ENCODE data around the gene MBNL1.

The MBNL1 gene

DNA sequence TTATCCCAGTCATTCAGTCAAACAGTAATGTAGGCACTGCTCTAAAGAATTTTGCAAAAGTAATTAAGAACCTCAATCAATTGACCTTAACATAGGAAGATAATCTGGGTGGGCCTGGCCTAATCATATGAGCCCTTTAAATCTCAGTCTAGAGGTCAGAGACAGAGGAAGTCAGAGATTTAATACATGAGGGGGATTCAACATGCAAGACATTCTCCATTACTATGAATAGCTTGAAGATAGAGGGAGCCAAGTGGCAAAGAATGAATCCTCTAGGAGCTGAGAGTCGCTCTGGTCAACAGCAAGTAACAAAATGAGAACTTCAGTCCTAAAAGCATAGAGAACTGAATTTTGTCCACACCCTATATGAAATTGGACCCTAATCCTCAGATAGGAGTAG, 39.0 kb upstream of the MBNL1 start:
- TF ChIP-seq, protein P1, sequence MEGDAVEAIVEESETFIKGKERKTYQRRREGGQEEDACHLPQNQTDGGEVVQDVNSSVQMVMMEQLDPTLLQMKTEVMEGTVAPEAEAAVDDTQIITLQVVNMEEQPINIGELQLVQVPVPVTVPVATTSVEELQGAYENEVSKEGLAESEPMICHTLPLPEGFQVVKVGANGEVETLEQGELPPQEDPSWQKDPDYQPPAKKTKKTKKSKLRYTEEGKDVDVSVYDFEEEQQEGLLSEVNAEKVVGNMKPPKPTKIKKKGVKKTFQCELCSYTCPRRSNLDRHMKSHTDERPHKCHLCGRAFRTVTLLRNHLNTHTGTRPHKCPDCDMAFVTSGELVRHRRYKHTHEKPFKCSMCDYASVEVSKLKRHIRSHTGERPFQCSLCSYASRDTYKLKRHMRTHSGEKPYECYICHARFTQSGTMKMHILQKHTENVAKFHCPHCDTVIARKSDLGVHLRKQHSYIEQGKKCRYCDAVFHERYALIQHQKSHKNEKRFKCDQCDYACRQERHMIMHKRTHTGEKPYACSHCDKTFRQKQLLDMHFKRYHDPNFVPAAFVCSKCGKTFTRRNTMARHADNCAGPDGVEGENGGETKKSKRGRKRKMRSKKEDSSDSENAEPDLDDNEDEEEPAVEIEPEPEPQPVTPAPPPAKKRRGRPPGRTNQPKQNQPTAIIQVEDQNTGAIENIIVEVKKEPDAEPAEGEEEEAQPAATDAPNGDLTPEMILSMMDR (conservative IDR thresholded peaks at IDR 0.05) = no peak

DNA sequence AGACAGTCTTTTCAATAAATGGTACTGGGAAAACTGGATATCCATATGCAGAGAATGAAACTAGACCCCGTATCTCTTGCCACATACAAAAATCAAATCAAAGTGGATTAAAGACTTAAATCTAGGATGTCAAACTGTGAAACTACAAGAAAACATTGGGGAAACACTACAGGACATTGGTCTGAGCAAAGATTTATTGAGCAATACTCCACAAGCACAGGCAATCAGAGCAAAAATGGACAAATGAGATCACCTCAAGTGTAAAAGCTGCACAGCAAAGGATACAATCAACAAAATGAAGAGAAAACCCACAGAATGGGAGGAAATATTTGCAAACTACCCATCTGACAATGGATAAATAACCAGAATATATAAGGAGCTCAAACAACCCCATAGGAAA, 38.4 kb upstream of the MBNL1 start:
- TF ChIP-seq, protein P1 (conservative IDR thresholded peaks at IDR 0.05) = no peak
- H3K27ac ChIP-seq = no peak overlapping the region

More for the DNA sequence above, 39.0 kb upstream of the MBNL1 start:
- no peak overlapping the region for H3K27ac ChIP-seq

DNA sequence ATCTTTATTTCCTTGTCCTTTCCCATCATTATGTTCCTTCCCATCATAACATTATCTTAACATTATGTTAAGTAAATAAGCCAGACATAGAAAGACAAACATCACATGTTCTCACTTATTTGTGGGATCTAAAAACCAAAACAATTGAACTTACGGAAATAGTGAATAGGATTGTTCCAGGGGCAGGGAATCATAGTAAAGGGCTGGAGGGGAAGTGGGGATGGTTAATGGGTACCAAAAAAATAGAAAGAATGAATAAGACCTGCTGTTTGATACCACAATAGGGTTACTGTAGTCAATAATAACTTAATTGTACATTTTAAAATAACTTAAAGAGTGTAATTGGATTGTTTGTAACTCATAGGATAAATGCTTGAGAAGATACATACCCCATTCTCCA, 36.7 kb upstream of the MBNL1 start:
- H3K27ac ChIP-seq = no peak overlapping the region
- TF ChIP-seq, protein P1 (conservative IDR thresholded peaks at IDR 0.05) = no peak

DNA sequence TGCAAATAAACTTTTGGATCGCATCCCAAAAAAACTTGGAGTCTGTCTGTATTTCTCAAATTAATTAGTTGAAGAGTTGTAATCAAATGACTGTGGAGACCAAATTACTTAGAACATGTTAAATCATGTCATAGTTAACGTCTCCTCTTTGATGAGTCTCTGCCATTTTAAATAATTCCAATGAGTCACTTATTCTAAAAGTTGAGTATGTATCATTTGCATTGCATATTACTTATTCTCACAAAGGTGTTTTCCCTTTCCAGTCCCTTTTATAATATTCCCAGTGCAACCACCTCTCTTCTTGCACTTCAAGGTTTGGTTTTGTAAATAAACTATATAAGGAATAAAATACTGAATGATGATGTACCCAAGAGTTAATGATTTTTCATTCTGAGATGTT, 36.0 kb upstream of the MBNL1 start:
- H3K27ac ChIP-seq = no peak overlapping the region
- TF ChIP-seq, protein P1 (conservative IDR thresholded peaks at IDR 0.05) = no peak

DNA sequence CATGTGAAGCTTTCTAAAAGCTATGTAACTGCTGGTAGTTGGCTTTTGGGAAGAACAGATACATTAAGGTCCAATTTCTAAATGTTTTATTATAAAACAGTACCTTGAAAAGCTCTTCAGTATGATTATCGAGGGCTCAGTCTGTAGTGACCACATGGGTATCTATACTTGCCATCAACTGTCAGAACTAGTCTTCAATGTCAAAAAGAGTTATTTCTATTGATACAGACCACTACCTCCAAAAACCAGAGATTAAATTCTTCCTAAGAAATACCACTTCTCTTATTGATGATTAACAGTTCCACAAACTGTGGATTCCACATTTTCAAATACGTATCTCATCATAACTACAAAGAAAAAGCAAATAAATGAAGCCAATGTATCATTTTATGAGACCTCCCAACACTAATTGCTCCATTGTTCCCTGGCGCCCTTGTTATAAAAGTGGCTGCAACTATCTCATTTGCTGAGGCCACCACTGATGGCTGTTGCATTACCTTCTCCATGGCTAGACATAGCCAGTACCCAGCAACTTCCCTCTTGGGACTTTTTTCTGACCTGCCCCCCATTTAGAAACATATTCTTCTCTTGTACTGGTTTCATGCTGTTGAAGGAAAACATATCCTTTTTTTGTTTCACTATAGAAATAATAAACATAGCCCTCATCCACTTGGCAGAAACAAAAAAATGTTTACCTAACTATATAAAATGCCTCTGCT, 33.9 kb upstream of the MBNL1 start:
- TF ChIP-seq, protein P1 (conservative IDR thresholded peaks at IDR 0.05) = no peak
- no peak overlapping the region for H3K27ac ChIP-seq

DNA sequence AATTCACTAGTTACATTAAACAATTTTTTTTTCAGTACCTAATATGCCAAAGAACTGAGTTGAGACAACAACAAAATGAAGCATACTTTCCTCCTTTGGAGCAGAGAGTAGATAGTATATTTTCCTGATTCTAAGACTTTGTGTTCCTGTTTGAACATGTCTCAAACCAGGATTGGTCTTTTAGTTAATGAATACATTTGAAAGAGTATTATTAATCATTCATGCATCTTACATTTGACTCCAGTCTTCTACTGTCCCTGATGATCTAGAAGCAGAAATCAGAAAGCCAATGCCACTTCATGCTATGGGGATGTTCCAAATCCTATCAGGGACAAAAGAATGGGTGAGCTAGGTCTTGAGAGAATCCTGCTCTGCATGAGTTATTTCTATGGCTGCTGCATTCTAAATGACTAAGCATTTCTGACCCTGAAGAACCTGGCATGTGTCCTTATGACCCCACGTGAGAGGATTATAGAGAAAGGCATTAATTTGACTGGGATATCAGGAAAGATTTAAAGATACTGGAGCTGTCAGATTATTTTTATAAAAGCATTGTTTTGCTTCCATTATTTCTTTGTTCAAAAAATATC, 32.9 kb upstream of the MBNL1 start:
- H3K27ac ChIP-seq = no peak overlapping the region
- TF ChIP-seq, protein P1 (conservative IDR thresholded peaks at IDR 0.05) = no peak

DNA sequence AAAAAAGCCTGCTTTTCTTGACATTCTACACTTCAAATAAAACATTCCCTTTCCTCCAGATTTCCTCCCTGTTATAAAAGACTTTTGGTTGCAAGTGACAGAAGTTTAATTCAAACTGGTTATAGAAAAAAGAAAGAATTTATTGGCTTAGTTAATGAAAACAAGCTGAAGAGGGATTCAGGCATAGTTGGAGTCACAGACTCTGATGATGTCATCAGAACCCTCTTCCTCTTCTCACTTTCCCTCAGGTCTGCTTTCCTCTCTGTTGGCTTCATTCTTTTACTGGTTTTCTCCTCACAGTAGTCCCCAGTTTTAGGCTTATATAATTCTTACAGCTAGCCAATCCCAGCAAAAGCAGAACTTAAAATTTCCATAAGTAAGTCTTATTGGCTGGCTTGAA, 32.0 kb upstream of the MBNL1 start:
- TF ChIP-seq, protein P1 (conservative IDR thresholded peaks at IDR 0.05) = no peak
- H3K27ac ChIP-seq = no peak overlapping the region
